Measurements from ENCODE around the gene APLP2.

The APLP2 gene

GRCh38 chr11:130040281-130040940 lies 29.3 kb upstream of the APLP2 start:
- FAIRE-seq (no peak), DNase-seq (ENCODE audit: insufficient read length, low spot score) (no peak)
- TF ChIP-seq CTCF (IDR thresholded peaks at IDR 0.05; ENCODE audit: insufficient read depth, missing control alignments), result no peak

- DNase-seq (ENCODE audit: insufficient read length, low spot score) (no peak), FAIRE-seq (no peak)
- no peak for TF ChIP-seq CTCF (IDR thresholded peaks at IDR 0.05; ENCODE audit: insufficient read depth, missing control alignments)
These were observed 27.6 kb upstream of the APLP2 start for GRCh38 chr11:130042093-130042591.

- DNase-seq (ENCODE audit: insufficient read length, low spot score) (no peak), FAIRE-seq (no peak)
- no peak for TF ChIP-seq CTCF (IDR thresholded peaks at IDR 0.05; ENCODE audit: insufficient read depth, missing control alignments)
These were observed 26.1 kb upstream of the APLP2 start for GRCh38 chr11:130043575-130043974.

GRCh38 chr11:130047141-130047540 lies 22.6 kb upstream of the APLP2 start:
- FAIRE-seq (no peak), DNase-seq (ENCODE audit: insufficient read length, low spot score) (no peak)
- no peak for TF ChIP-seq CTCF (IDR thresholded peaks at IDR 0.05; ENCODE audit: insufficient read depth, missing control alignments)

GRCh38 chr11:130049328-130049771 lies 20.3 kb upstream of the APLP2 start:
- FAIRE-seq (no peak), DNase-seq (ENCODE audit: insufficient read length, low spot score) (no peak)
- no peak for TF ChIP-seq CTCF (IDR thresholded peaks at IDR 0.05; ENCODE audit: insufficient read depth, missing control alignments)

GRCh38 chr11:130050257-130050656 lies 19.4 kb upstream of the APLP2 start:
- FAIRE-seq (no peak), DNase-seq (ENCODE audit: insufficient read length, low spot score) (no peak)
- no peak for TF ChIP-seq CTCF (IDR thresholded peaks at IDR 0.05; ENCODE audit: insufficient read depth, missing control alignments)

- FAIRE-seq (no peak), DNase-seq (ENCODE audit: insufficient read length, low spot score) (no peak)
- no peak for TF ChIP-seq CTCF (IDR thresholded peaks at IDR 0.05; ENCODE audit: insufficient read depth, missing control alignments)
These were observed 18.6 kb upstream of the APLP2 start for GRCh38 chr11:130051082-130051481.

Data from D721Med (cell line).